Measurements from ENCODE around the gene TGFA.

- TF ChIP-seq POLR2AphosphoS5 (IDR thresholded peaks at IDR 0.05; ENCODE audit: low read depth, low read length) (no peak), REST (IDR thresholded peaks at IDR 0.05; ENCODE audit: insufficient read depth in 1 of 2, low read depth in 2 of 2, low read length in 2 of 2) (no peak), SIN3A (IDR thresholded peaks at IDR 0.05; ENCODE audit: borderline replicate concordance, insufficient read depth, low read length) (no peak), TAF1 (IDR thresholded peaks at IDR 0.05; ENCODE audit: borderline replicate concordance, insufficient read depth, low read length) (no peak)
These were observed 127.3 kb downstream of the TGFA start for GRCh38 chr2:70426341-70426740.

All from PFSK-1 (cell line).